ENCODE results near the gene SOX10.

SOX10 gene

GRCh38 chr22:37996515-37997246, 12.3 kb upstream of the SOX10 start:
- DNase-seq = no peak
- Mint-ChIP-seq H3K4me1 (peaks cover 14% of the 10 kb centered on the region), H3K27me3 (no peaks in the 10 kb centered on the region), H3K9me3 (no peaks in the 10 kb centered on the region), H3K4me3 (no peak overlapping the region), H3K27ac (peak overlapping the region in 1 of 2 donors; percentile 73)
- ATAC-seq = peak; percentile 12

GRCh38 chr22:37996079-37996478, 11.7 kb upstream of the SOX10 start:
- peaks cover 14% of the 10 kb centered on the region for H3K4me1 Mint-ChIP-seq
- H3K27ac Mint-ChIP-seq = peak overlapping the region; percentile 80 to 89
- H3K4me3 Mint-ChIP-seq = no peak overlapping the region
- H3K9me3 Mint-ChIP-seq = no peaks in the 10 kb centered on the region
- no peaks in the 10 kb centered on the region for H3K27me3 Mint-ChIP-seq
- ATAC-seq (peak; percentile 39), DNase-seq (no peak)

- H3K27me3 Mint-ChIP-seq = no peaks in the 10 kb centered on the region
- DNase-seq = no peak
- peaks cover 14% of the 10 kb centered on the region for H3K4me1 Mint-ChIP-seq
- no peaks in the 10 kb centered on the region for H3K9me3 Mint-ChIP-seq
- ATAC-seq = no peak
- H3K27ac Mint-ChIP-seq = peak overlapping the region; percentile 80 to 89
- H3K4me3 Mint-ChIP-seq = no peak overlapping the region
Observed at GRCh38 chr22:37995460-37995859, 11.1 kb upstream of the SOX10 start.

- Mint-ChIP-seq H3K9me3 (no peaks in the 10 kb centered on the region), H3K27me3 (no peaks in the 10 kb centered on the region), H3K4me3 (no peak overlapping the region), H3K27ac (no peak overlapping the region), H3K4me1 (peaks cover 14% of the 10 kb centered on the region)
- no peak for ATAC-seq
- no peak for DNase-seq
Observed at GRCh38 chr22:37994982-37995381, 10.6 kb upstream of the SOX10 start.

GRCh38 chr22:37994049-37994448, 9.7 kb upstream of the SOX10 start:
- Mint-ChIP-seq H3K9me3 (no peaks in the 10 kb centered on the region), H3K27me3 (no peaks in the 10 kb centered on the region), H3K4me1 (peaks cover 14% of the 10 kb centered on the region), H3K4me3 (no peak overlapping the region), H3K27ac (no peak overlapping the region)
- DNase-seq (no peak), ATAC-seq (no peak)

GRCh38 chr22:37991731-37992442, 7.5 kb upstream of the SOX10 start:
- H3K27me3 Mint-ChIP-seq = no peaks in the 10 kb centered on the region
- H3K4me1 Mint-ChIP-seq = peaks cover 14% of the 10 kb centered on the region
- no peaks in the 10 kb centered on the region for H3K9me3 Mint-ChIP-seq
- ATAC-seq = no peak
- H3K4me3 Mint-ChIP-seq = no peak overlapping the region
- no peak overlapping the region for H3K27ac Mint-ChIP-seq
- DNase-seq = no peak

GRCh38 chr22:37990862-37991261, 6.5 kb upstream of the SOX10 start:
- H3K9me3 Mint-ChIP-seq = no peaks in the 10 kb centered on the region
- H3K4me3 Mint-ChIP-seq = no peak overlapping the region
- H3K27ac Mint-ChIP-seq = no peak overlapping the region
- peaks cover 4% of the 10 kb centered on the region for H3K4me1 Mint-ChIP-seq
- H3K27me3 Mint-ChIP-seq = no peaks in the 10 kb centered on the region
- DNase-seq (no peak), ATAC-seq (no peak)

- Mint-ChIP-seq H3K27ac (no peak overlapping the region), H3K4me3 (no peak overlapping the region), H3K9me3 (no peaks in the 10 kb centered on the region), H3K4me1 (no peaks in the 10 kb centered on the region), H3K27me3 (no peaks in the 10 kb centered on the region)
- no peak for ATAC-seq
- DNase-seq = no peak
Observed at GRCh38 chr22:37990301-37990700, 5.9 kb upstream of the SOX10 start.

GRCh38 chr22:37989146-37990045, 5.0 kb upstream of the SOX10 start:
- no peaks in the 10 kb centered on the region for H3K27me3 Mint-ChIP-seq
- H3K4me1 Mint-ChIP-seq = no peaks in the 10 kb centered on the region
- ATAC-seq = no peak
- DNase-seq = no peak
- no peak overlapping the region for H3K27ac Mint-ChIP-seq
- no peak overlapping the region for H3K4me3 Mint-ChIP-seq
- H3K9me3 Mint-ChIP-seq = no peaks in the 10 kb centered on the region

- Mint-ChIP-seq H3K4me1 (no peaks in the 10 kb centered on the region), H3K9me3 (no peaks in the 10 kb centered on the region), H3K27ac (peak overlapping the region in 1 of 2 donors; percentile 87), H3K27me3 (no peaks in the 10 kb centered on the region), H3K4me3 (no peak overlapping the region)
- ATAC-seq (no peak), DNase-seq (no peak)
Observed at GRCh38 chr22:37986371-37986770, 2.0 kb upstream of the SOX10 start.

- H3K9me3 Mint-ChIP-seq = no peaks in the 10 kb centered on the region
- no peaks in the 10 kb centered on the region for H3K27me3 Mint-ChIP-seq
- H3K4me3 Mint-ChIP-seq = no peak overlapping the region
- DNase-seq = no peak
- H3K27ac Mint-ChIP-seq = no peak overlapping the region
- no peak for ATAC-seq
- H3K4me1 Mint-ChIP-seq = no peaks in the 10 kb centered on the region
Observed at GRCh38 chr22:37985751-37986281, 1.5 kb upstream of the SOX10 start.

- Mint-ChIP-seq H3K9me3 (no peaks in the 10 kb centered on the region), H3K4me3 (no peak overlapping the region), H3K4me1 (no peaks in the 10 kb centered on the region), H3K27me3 (no peaks in the 10 kb centered on the region), H3K27ac (peak overlapping the region; percentile 19 to 75)
- no peak for ATAC-seq
- no peak for DNase-seq
Observed at GRCh38 chr22:37985050-37985585, 763 bp upstream of the SOX10 start.

GRCh38 chr22:37982938-37983859, 1.2 kb downstream of the SOX10 start:
- no peaks in the 10 kb centered on the region for H3K27me3 Mint-ChIP-seq
- H3K27ac Mint-ChIP-seq = no peak overlapping the region
- H3K4me1 Mint-ChIP-seq = no peaks in the 10 kb centered on the region
- no peak overlapping the region for H3K4me3 Mint-ChIP-seq
- DNase-seq (no peak), ATAC-seq (no peak)
- H3K9me3 Mint-ChIP-seq = no peaks in the 10 kb centered on the region

GRCh38 chr22:37982151-37982785, 2.1 kb downstream of the SOX10 start:
- no peaks in the 10 kb centered on the region for H3K27me3 Mint-ChIP-seq
- H3K4me1 Mint-ChIP-seq = no peaks in the 10 kb centered on the region
- ATAC-seq (no peak), DNase-seq (no peak)
- no peaks in the 10 kb centered on the region for H3K9me3 Mint-ChIP-seq
- no peak overlapping the region for H3K4me3 Mint-ChIP-seq
- H3K27ac Mint-ChIP-seq = peak overlapping the region in 1 of 2 donors; percentile 91

Measured in stimulated activated naive CD8-positive, alpha-beta T cell treated with anti-CD3 and anti-CD28 coated beads, Interleukin-15, amount 100 ng/mL, for 72 hours (primary cell).